ENCODE data around the gene ROGDI. TPM values are rescaled to one million over a fixed set of nuclear protein-coding genes. Genes with fewer than 3 reads are reported as not detected.

ROGDI gene
- total RNA-seq, 6 experiments from 2014 or later, result 16.8 to 20.1 (median 18.5) TPM

DNA sequence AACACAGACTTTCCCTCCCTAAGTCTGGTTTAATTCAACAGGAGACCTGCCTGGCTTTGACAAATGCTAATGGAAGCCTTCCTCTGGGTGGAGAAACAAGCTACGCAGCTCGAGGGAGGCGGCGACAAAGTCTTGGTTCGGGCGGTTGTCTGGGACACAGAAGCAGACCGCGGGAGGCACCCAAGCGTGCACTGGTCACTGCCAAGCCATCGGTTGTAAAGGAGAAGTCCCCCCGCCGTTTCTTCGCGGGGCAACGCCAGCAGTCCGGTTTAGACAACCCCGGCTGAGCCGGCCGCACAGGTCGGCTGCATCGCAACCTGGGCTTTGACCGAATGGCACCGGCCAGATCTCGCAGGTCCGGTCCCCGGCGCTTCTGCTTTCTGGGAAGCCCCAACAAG lies 44.1 kb upstream of the ROGDI start:
- H3K27me3 Mint-ChIP-seq (ENCODE audit: insufficient read depth), result peaks cover 2% of the 10 kb centered on the region; the same call in 1 of the 2 replicates
- peaks cover 20% of the 10 kb centered on the region for H3K36me3 Mint-ChIP-seq (ENCODE audit: low read depth)
- H3K27ac Mint-ChIP-seq, result peak overlapping the region; percentile 85
- TF ChIP-seq, protein P1, sequence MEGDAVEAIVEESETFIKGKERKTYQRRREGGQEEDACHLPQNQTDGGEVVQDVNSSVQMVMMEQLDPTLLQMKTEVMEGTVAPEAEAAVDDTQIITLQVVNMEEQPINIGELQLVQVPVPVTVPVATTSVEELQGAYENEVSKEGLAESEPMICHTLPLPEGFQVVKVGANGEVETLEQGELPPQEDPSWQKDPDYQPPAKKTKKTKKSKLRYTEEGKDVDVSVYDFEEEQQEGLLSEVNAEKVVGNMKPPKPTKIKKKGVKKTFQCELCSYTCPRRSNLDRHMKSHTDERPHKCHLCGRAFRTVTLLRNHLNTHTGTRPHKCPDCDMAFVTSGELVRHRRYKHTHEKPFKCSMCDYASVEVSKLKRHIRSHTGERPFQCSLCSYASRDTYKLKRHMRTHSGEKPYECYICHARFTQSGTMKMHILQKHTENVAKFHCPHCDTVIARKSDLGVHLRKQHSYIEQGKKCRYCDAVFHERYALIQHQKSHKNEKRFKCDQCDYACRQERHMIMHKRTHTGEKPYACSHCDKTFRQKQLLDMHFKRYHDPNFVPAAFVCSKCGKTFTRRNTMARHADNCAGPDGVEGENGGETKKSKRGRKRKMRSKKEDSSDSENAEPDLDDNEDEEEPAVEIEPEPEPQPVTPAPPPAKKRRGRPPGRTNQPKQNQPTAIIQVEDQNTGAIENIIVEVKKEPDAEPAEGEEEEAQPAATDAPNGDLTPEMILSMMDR (IDR thresholded peaks at IDR 0.05), result no peak
- no peaks in the 10 kb centered on the region for H3K9me3 Mint-ChIP-seq
- peak overlapping the region; percentile 88 for H3K4me3 Mint-ChIP-seq
- peaks cover 47% of the 10 kb centered on the region for H3K4me1 Mint-ChIP-seq (ENCODE audit: low read depth)
- DNase-seq, result peak; percentile 61

DNA sequence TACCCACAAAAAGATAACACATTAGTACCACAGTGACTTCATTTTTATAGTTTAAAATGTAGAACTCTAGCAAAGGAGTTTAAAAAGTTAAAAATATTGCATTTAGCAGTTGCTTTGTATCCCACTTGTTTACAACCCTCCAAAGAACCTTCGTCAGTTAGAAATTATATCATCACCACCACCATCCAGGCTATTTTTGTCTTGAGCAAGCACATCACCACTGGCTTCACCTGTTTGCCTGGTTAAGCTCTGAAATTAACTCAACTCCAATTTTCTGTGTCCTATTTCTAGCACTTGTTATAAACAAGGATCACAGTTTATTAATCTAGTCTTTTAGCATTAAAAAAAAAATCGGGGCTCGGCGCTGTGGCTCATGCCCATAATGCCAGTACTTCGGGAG lies 38.6 kb upstream of the ROGDI start:
- H3K4me1 Mint-ChIP-seq (ENCODE audit: low read depth), result peaks cover 8% of the 10 kb centered on the region
- peaks cover 34% of the 10 kb centered on the region for H3K36me3 Mint-ChIP-seq (ENCODE audit: low read depth)
- DNase-seq, result no peak
- no peaks in the 10 kb centered on the region for H3K9me3 Mint-ChIP-seq
- H3K27ac Mint-ChIP-seq, result no peak overlapping the region
- TF ChIP-seq, protein P1 (IDR thresholded peaks at IDR 0.05), result no peak
- H3K27me3 Mint-ChIP-seq (ENCODE audit: insufficient read depth), result no peaks in the 10 kb centered on the region
- no peak overlapping the region for H3K4me3 Mint-ChIP-seq

GRCh38 chr16:4839942-4840341 lies 37.5 kb upstream of the ROGDI start:
- no peak overlapping the region for H3K4me3 Mint-ChIP-seq
- no peak overlapping the region; the same call in 1 of the 2 replicates for H3K27ac Mint-ChIP-seq
- DNase-seq, result no peak
- TF ChIP-seq, protein P1 (IDR thresholded peaks at IDR 0.05), result peak; percentile 7; the same call in 1 of the 2 replicates
- H3K9me3 Mint-ChIP-seq, result no peaks in the 10 kb centered on the region
- H3K36me3 Mint-ChIP-seq (ENCODE audit: low read depth), result peaks cover 27% of the 10 kb centered on the region
- H3K27me3 Mint-ChIP-seq (ENCODE audit: insufficient read depth), result no peaks in the 10 kb centered on the region
- H3K4me1 Mint-ChIP-seq (ENCODE audit: low read depth), result no peaks in the 10 kb centered on the region

GRCh38 chr16:4837733-4838501 lies 35.5 kb upstream of the ROGDI start:
- Mint-ChIP-seq H3K36me3 (ENCODE audit: low read depth) (peaks cover 23% of the 10 kb centered on the region), H3K27ac (peak overlapping the region; percentile 36), H3K4me3 (no peak overlapping the region), H3K9me3 (no peaks in the 10 kb centered on the region), H3K4me1 (ENCODE audit: low read depth) (no peaks in the 10 kb centered on the region), H3K27me3 (ENCODE audit: insufficient read depth) (no peaks in the 10 kb centered on the region)
- TF ChIP-seq, protein P1 (IDR thresholded peaks at IDR 0.05), result no peak
- no peak for DNase-seq

GRCh38 chr16:4836727-4837126 lies 34.3 kb upstream of the ROGDI start:
- no peaks in the 10 kb centered on the region for H3K4me1 Mint-ChIP-seq (ENCODE audit: low read depth)
- TF ChIP-seq, protein P1 (IDR thresholded peaks at IDR 0.05), result no peak
- no peaks in the 10 kb centered on the region for H3K27me3 Mint-ChIP-seq (ENCODE audit: insufficient read depth)
- no peak overlapping the region for H3K27ac Mint-ChIP-seq
- peaks cover 27% of the 10 kb centered on the region for H3K36me3 Mint-ChIP-seq (ENCODE audit: low read depth)
- DNase-seq, result no peak
- no peaks in the 10 kb centered on the region for H3K9me3 Mint-ChIP-seq
- H3K4me3 Mint-ChIP-seq, result no peak overlapping the region
